PC-9 (cell line): ENCODE data around the gene IFNA4. TPM values are rescaled to one million over a fixed set of nuclear protein-coding genes. Genes with fewer than 3 reads are reported as not detected.
A peak's percentile ranks its signal among the peaks of the same experiment; 100 is the strongest.
"Not testable (repeated sequence)": the region's sequence is repeated elsewhere in the genome, so short reads cannot be mapped to it uniquely, and the experiment has no call there.

Source experiments
- Bru-seq: library from RNA; stranded (reverse); fragments of 400-500 nt; gene quantifications from one replicate; lab custom pipeline; 2021; lab: Mats Ljungman, UMichigan
- BruChase-seq, 2 experiments: library from RNA; stranded (reverse); fragments of 400-500 nt; gene quantifications; one replicate each; lab custom pipeline; 2021; lab: Mats Ljungman, UMichigan
- BruUV-seq: library from RNA; stranded (reverse); fragments of 400-500 nt; replicated peaks from 2 replicates; lab custom pipeline; 2021; lab: Mats Ljungman, UMichigan
- CTCF ChIA-PET: fragments of 300-600 bp; sonication (Branson Sonifier 250); formaldehyde crosslinking; loops from one replicate; lab custom pipeline; 2022; ENCODE audit warnings: antibody characterized with exemption; lab: Charles Lee
- POLR2A ChIA-PET: fragments of 300-600 bp; sonication (Branson Sonifier 250); formaldehyde crosslinking; loops from one replicate; lab custom pipeline; 2022; ENCODE audit warnings: antibody characterized with exemption; ENCODE audit not compliant: unreplicated experiment; lab: Charles Lee
- DNase-seq, 2 experiments: peaks; one replicate each; pipeline versions ENCODE4 v3.0.0 to v3.0.0-alpha.2; 2015 to 2022; ENCODE audit warnings: mixed read lengths in 1 of 2
- H2AFZ ChIP-seq: fragments of 200-600 bp; sonication (generic); 2 replicates; pipeline ENCODE4 v1.8.1; 2017; ENCODE audit warnings: antibody characterized with exemption
- H3F3A ChIP-seq: fragments of 200-600 bp; sonication (generic); 2 replicates; pipeline ENCODE4 v1.8.1; 2017; ENCODE audit warnings: antibody characterized with exemption, mild to moderate bottlenecking, low read depth; ENCODE audit not compliant: insufficient read depth
- H3K27ac ChIP-seq: fragments of 200-600 bp; sonication (generic); 2 replicates; pipeline ENCODE4 v1.6.1; 2016; ENCODE audit warnings: mixed run types
- H3K27me3 ChIP-seq: fragments of 200-600 bp; sonication (generic); 2 replicates; pipeline ENCODE4 v1.6.1; 2016; ENCODE audit warnings: low read depth, mixed run types; ENCODE audit not compliant: insufficient read depth
- H3K36me3 ChIP-seq: fragments of 200-600 bp; sonication (generic); 2 replicates; pipeline ENCODE4 v1.6.1; 2016; ENCODE audit warnings: low read depth, mixed run types
- H3K4me1 ChIP-seq: fragments of 200-600 bp; sonication (generic); replicated peaks from 2 replicates; pipeline ENCODE4 v1.6.1; 2016; ENCODE audit warnings: mixed run types; ENCODE audit not compliant: insufficient read depth
- H3K4me2 ChIP-seq: fragments of 200-600 bp; sonication (generic); 2 replicates; pipeline ENCODE4 v1.6.1; 2017; ENCODE audit warnings: mixed run types
- H3K4me3 ChIP-seq: fragments of 200-600 bp; sonication (generic); 2 replicates; pipeline ENCODE4 v1.6.1; 2016; ENCODE audit warnings: mixed run types
- H3K79me2 ChIP-seq: fragments of 200-600 bp; sonication (generic); 2 replicates; pipeline ENCODE4 v1.6.1; 2017; ENCODE audit warnings: low read depth, mixed run types
- H3K9me2 ChIP-seq: fragments of 200-600 bp; sonication (generic); 2 replicates; pipeline ENCODE4 v1.8.1; 2017; ENCODE audit warnings: mild to moderate bottlenecking; ENCODE audit not compliant: insufficient read depth
- H3K9me3 ChIP-seq: fragments of 200-600 bp; sonication (generic); 2 replicates; pipeline ENCODE4 v1.8.1; 2016; ENCODE audit warnings: low read depth; ENCODE audit not compliant: insufficient read depth
- H4K20me1 ChIP-seq: fragments of 200-600 bp; sonication (generic); 2 replicates; pipeline ENCODE4 v1.8.1; 2017; ENCODE audit not compliant: insufficient read depth
- EZH2 ChIP-seq: fragments of 200-600 bp; sonication (generic); IDR thresholded peaks from 2 replicates; pipeline ENCODE4 v1.8.0; 2017; ENCODE audit warnings: antibody characterized with exemption, low read depth
- intact Hi-C: fragments of 100-400 bp; cut with micrococcal nuclease; formaldehyde crosslinking; loops from one replicate; pipeline ENCODE4 v1.10.0; 2022; ENCODE audit not compliant: unreplicated experiment
- long read RNA-seq: library from polyadenylated mRNA; stranded (forward); transcript quantifications from one replicate; pipeline ENCODE4 v2.0.0, GENCODE V29; 2022
- total RNA-seq: library from RNA; stranded (reverse); gene quantifications from 2 replicates; pipeline ENCODE4 v1.2.3, GENCODE V29; 2021
- TF ChIP-seq, protein P1 (sequence below): fragments of 200-600 bp; sonication (generic); conservative IDR thresholded peaks from 2 replicates; pipeline ENCODE4 v1.6.1; 2017; ENCODE audit warnings: mixed run types, antibody characterized with exemption, mild to moderate bottlenecking, moderate library complexity

IFNA4 gene
- not detected in 2 replicates for total RNA-seq
- Bru-seq, nascent RNA = not detected
- not detected for BruChase-seq, experiment 1, labeled RNA remaining after a 2-hour chase
- not detected for BruChase-seq, experiment 2, labeled RNA remaining after a 6-hour chase
- long read RNA-seq = 0 reads

DNA sequence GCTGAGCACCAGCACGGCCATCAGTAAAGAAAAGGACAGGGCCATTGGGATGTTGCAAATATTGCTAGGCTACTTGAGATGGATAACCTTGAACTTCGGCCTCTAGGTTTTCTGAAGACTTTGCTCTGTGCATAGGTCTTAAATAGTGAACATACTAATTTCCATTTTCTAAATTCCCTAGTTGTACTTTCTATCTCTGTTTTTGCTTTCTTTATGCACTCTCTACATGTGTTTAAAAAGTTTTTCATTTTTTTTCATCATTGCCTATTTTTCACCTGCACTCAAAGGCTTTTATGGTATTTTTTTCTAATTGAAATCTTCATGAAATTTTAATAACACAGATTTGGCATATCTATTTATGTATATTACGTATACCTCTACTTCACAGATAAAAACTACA lies at the start of gene IFNA4:
TSS of gene IFNA4 (minus strand) at position 101 of the 400 bp plus-strand sequence. CDS start at position 45, 56 bp downstream.
- POLR2A ChIA-PET = not testable (repeated sequence)

DNA sequence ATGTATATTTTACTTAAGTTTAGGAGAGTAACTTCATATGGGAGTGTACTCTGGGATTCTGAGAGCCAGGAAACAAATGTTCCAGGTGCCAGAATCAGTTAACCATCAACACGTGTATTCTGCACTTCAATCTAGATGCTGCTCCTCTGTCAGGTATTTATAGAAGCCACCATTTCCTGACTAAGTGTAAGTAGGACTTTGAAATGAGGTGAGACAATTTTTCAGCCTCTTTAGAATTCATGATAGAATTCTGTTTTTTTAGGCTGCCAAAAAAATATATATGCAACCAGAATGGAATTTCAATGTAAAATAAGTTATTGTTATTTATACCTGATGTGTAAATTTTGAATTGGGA lies 49.0 kb upstream of the IFNA4 start:
- not testable (repeated sequence) for DNase-seq, H3K4me2 ChIP-seq, H3F3A ChIP-seq, H2AFZ ChIP-seq, H3K27ac ChIP-seq, H3K27me3 ChIP-seq, H4K20me1 ChIP-seq, H3K36me3 ChIP-seq, H3K4me3 ChIP-seq, BruUV-seq, H3K79me2 ChIP-seq, H3K9me3 ChIP-seq, H3K9me2 ChIP-seq, H3K4me1 ChIP-seq
- intact Hi-C loops = loop anchor here (10.0 kb wide), 1 partner anchor 1218 kb away; no protein-coding TSS in a partner anchor
- POLR2A ChIA-PET = interaction anchor here (0.6 kb wide), 1 partner anchor 275 kb away, joined by 7 read pairs; no protein-coding TSS in a partner anchor
- CTCF ChIA-PET = interaction anchor here (0.5 to 1.2 kb wide), 5 partner anchors 230 to 772 kb away, joined by 3 to 15 read pairs (median 4); no protein-coding TSS in a partner anchor

More for the DNA sequence above, at the start of gene IFNA4:
- DNase-seq, H3K4me1 ChIP-seq, intact Hi-C loops, H3K9me3 ChIP-seq, H3F3A ChIP-seq, BruUV-seq, H3K9me2 ChIP-seq, H3K36me3 ChIP-seq, H3K4me2 ChIP-seq, H3K79me2 ChIP-seq, CTCF ChIA-PET, H3K27ac ChIP-seq, H3K27me3 ChIP-seq, H4K20me1 ChIP-seq, H2AFZ ChIP-seq, H3K4me3 ChIP-seq: not testable (repeated sequence)

DNA sequence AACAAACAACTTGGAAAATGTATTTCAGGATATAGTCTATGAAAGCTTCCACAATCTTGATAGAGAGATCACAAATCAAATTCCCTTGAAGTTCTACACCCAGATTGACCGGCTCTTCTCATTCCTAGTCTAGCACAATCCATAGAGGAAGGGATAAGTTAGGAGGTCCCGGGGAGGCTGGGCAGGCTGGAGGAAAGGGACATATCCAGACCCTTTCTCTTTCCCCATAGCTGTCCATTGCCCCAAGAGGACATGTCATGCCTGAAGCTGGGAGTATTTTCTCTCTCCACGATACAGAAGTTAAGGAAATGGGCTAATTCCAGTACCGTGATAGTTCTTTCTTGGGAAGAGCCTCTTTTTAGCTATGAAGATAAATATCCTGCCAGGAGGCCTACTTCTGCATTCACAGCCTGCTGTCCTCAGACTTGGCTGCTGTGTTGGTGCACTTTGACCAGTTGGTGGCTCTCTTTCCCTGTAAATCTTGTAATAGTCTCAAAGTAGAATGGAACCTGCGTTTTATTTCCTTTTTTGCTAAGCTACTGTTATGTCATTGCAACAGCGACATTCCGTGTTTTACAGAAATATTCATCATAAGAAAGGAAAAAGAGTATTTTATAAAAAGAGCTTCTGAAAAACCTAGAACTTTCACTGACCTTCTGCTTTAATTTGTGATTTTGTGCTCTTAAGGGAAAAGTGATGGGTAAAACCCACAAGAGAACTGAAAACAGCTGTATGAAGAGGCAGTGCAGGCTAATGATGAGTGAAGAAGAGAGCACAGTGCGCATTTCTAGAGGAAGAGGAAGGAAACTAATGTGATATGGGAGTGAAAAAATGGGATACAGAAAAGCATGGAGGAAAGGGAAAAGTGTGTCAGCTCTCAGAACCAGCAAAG lies 48.3 kb upstream of the IFNA4 start:
- DNase-seq = peak; percentile 9 to 49
- not testable (repeated sequence) for H3F3A ChIP-seq, H3K4me3 ChIP-seq, H2AFZ ChIP-seq, BruUV-seq, H3K27me3 ChIP-seq, H3K79me2 ChIP-seq, H3K27ac ChIP-seq, H3K9me3 ChIP-seq, H3K4me1 ChIP-seq, H3K36me3 ChIP-seq, H4K20me1 ChIP-seq, H3K9me2 ChIP-seq
- intact Hi-C loops = loop anchor here (10.0 kb wide), 1 partner anchor 1219 kb away; no protein-coding TSS in a partner anchor
- TF ChIP-seq, protein P1, sequence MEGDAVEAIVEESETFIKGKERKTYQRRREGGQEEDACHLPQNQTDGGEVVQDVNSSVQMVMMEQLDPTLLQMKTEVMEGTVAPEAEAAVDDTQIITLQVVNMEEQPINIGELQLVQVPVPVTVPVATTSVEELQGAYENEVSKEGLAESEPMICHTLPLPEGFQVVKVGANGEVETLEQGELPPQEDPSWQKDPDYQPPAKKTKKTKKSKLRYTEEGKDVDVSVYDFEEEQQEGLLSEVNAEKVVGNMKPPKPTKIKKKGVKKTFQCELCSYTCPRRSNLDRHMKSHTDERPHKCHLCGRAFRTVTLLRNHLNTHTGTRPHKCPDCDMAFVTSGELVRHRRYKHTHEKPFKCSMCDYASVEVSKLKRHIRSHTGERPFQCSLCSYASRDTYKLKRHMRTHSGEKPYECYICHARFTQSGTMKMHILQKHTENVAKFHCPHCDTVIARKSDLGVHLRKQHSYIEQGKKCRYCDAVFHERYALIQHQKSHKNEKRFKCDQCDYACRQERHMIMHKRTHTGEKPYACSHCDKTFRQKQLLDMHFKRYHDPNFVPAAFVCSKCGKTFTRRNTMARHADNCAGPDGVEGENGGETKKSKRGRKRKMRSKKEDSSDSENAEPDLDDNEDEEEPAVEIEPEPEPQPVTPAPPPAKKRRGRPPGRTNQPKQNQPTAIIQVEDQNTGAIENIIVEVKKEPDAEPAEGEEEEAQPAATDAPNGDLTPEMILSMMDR = peak; percentile 50; the same call in 1 of the 2 replicates
- POLR2A ChIA-PET = interaction anchor here (0.6 kb wide), 1 partner anchor 276 kb away, joined by 7 read pairs; no protein-coding TSS in a partner anchor
- H3K4me2 ChIP-seq = peak overlapping the region; percentile 51
- CTCF ChIA-PET = interaction anchor here (0.5 to 1.2 kb wide), 7 partner anchors 61 to 772 kb away, joined by 3 to 15 read pairs (median 4); no protein-coding TSS in a partner anchor

DNA sequence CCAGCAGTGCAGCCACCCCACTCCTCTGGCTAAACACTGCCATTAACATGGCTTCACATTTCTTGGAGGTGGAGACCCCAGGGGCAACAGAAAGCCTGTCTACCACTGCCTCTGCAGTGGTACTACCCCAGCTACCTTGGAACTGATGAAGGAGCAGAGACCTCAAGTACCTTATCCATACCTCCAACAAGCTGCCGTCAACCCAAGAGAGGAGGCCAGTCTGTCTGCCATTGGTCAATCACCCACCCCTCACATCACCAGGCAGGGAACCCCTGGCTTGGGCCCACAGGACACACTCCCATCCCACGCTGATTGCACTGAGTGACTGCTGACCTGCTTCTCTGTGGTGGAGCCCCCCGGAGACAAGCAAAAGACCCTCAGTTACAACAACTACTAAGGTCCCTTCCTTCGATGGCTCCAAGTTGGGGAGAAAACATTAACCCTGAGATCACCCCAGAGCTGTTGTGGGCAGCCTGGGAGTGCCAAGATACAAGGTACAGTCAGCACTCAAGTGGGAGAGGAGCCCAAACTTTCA lies 46.8 kb upstream of the IFNA4 start:
- no TSS peak for BruUV-seq
- no peaks in the 10 kb centered on the region for H3K27me3 ChIP-seq
- H3F3A ChIP-seq = no peaks in the 10 kb centered on the region
- ChIA-PET CTCF (interaction anchor here (0.6 kb wide), 1 partner anchor 1217 kb away, joined by 3 read pairs; no protein-coding TSS in a partner anchor), POLR2A (no interaction called here)
- H3K4me3 ChIP-seq = no peak overlapping the region
- H3K9me2 ChIP-seq = no peaks in the 10 kb centered on the region
- no peaks in the 10 kb centered on the region for H3K9me3 ChIP-seq
- no peaks in the 10 kb centered on the region for H3K79me2 ChIP-seq
- no peak overlapping the region for H3K4me2 ChIP-seq
- no peak overlapping the region for H2AFZ ChIP-seq
- H3K27ac ChIP-seq = no peak overlapping the region
- no peaks in the 10 kb centered on the region for H3K36me3 ChIP-seq
- no peak for TF ChIP-seq EZH2
- TF ChIP-seq, protein P1 = no peak
- H4K20me1 ChIP-seq = no peaks in the 10 kb centered on the region
- intact Hi-C loops = loop anchor here (10.0 kb wide), 1 partner anchor 1221 kb away; no protein-coding TSS in a partner anchor
- DNase-seq = no peak
- H3K4me1 ChIP-seq = no peaks in the 10 kb centered on the region
